ENCODE measurements around the gene TPH2.

The TPH2 gene

DNA sequence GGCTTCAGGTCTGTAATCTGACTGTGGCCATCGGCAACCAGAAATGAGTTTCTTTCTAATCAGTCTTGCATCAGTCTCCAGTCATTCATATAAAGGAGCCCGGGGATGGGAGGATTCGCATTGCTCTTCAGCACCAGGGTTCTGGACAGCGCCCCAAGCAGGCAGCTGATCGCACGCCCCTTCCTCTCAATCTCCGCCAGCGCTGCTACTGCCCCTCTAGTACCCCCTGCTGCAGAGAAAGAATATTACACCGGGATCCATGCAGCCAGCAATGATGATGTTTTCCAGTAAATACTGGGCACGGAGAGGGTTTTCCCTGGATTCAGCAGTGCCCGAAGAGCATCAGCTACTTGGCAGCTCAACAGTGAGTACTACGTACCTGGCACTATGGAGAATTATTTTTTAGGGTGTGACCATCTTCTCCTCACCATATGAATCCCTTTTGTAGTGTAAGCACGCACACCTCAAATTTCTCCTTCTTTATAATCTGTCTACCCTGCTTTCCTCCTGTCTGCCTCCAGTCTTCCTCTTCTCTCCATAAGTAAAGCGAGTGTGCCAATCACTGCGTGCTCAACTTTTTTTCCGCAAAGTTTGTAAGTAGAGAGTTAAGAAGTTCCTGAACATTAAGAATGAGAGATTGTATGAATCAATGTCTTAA lies at the start of gene TPH2:
TPH2 (plus strand) TSS at position 118 of the 658 bp plus-strand sequence; CDS start at position 260, 142 bp downstream.
- DNase-seq (ENCODE audit: low read depth), result no peak

DNA sequence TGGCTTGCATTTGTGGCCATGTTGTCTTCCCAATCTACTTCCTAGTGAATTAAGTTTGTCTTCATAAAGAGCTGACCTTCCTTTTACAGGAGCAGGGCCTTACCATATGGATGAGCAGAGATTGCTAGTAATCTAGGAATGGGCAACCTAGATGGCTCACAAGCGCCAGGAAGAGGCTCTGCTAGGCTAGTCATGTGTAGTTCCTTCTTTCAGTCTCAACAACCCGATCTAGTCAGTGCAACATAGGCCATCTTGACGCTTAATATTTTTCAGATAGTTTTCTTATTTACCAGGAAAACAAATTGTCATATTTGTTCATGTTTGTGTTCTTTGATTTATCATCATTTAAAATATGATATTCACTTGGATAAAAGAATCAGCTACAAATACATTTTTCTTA lies 48.2 kb upstream of the TPH2 start:
- no peak for DNase-seq (ENCODE audit: low read depth)

DNA sequence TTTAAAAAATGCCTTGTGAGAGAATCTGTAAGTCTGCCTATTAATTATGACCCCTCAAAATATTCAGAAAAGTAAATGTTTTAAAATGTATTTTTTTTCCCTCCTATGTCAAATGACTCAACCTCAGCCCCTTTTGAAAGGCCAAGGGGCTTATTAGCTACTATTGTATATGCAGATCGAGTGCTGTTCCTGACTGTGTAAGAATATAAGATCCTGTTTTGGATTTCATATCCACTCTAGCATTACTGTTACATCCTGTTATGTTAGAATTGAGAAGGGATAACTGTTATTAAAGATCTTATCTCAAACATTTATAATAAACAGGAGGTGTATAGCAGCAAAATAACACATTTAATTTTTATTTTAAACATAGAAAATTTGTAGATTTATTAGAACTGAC lies 46.6 kb upstream of the TPH2 start:
- no peak for DNase-seq (ENCODE audit: low read depth)

GRCh38 chr12:71896205-71896882 lies 42.3 kb upstream of the TPH2 start:
- DNase-seq (ENCODE audit: low read depth), result no peak

- DNase-seq (ENCODE audit: low read depth), result no peak
Observed at GRCh38 chr12:71900091-71900490, 38.6 kb upstream of the TPH2 start.

- DNase-seq (ENCODE audit: low read depth), result no peak
Observed at GRCh38 chr12:71904629-71905028, 34.0 kb upstream of the TPH2 start.

- no peak for DNase-seq (ENCODE audit: low read depth)
Observed at GRCh38 chr12:71935594-71935993, 3.1 kb upstream of the TPH2 start.

DNA sequence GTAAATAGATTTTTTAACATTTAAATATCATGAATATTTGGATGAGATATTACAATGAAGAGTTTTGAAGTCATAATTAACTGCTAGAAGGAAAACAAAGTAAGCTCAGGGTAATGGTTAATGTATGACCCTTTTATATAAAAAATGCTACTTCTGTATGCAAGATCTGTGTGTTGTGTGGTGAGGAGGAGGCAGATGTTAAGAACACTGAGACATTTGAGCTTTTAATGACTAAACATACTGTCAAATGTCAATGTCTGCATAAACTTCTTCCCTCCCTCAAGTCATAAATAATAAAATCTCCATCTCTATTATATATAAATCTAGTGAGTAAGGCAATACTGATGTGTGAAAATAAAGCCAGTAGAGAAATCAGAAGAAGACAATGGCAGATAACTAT lies 1.4 kb downstream of the TPH2 start:
- DNase-seq (ENCODE audit: low read depth), result no peak

GRCh38 chr12:71941174-71941573 lies 2.5 kb downstream of the TPH2 start:
- no peak for DNase-seq (ENCODE audit: low read depth)

DNA sequence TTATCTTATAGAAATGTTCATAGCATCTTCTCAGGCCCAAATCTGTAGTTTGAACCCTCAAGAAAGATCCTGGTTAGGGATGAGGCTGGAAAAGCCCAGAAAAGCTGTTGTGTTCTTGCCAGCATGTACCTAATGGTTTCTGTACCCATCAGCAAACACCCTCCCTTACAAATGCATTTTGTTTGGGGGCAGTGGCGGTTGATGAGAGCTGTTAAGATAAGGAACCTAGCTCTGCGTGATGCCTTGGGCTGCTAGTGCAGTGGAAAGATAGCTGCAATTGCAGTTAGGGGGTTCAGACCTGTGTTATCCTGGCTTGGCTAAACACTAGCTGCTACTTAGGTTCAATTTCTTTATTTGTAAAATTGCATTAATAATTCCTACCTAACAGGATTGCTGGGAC lies 3.6 kb downstream of the TPH2 start:
- no peak for DNase-seq (ENCODE audit: low read depth)

- no peak for DNase-seq (ENCODE audit: low read depth)
Observed at GRCh38 chr12:71942703-71943102, 4.1 kb downstream of the TPH2 start.

GRCh38 chr12:71945121-71945520 lies 6.5 kb downstream of the TPH2 start:
- DNase-seq (ENCODE audit: low read depth), result no peak

GRCh38 chr12:71945883-71946282 lies 7.2 kb downstream of the TPH2 start:
- DNase-seq (ENCODE audit: low read depth), result no peak

GRCh38 chr12:71947645-71948105 lies 9.0 kb downstream of the TPH2 start:
- no peak for DNase-seq (ENCODE audit: low read depth)

DNA sequence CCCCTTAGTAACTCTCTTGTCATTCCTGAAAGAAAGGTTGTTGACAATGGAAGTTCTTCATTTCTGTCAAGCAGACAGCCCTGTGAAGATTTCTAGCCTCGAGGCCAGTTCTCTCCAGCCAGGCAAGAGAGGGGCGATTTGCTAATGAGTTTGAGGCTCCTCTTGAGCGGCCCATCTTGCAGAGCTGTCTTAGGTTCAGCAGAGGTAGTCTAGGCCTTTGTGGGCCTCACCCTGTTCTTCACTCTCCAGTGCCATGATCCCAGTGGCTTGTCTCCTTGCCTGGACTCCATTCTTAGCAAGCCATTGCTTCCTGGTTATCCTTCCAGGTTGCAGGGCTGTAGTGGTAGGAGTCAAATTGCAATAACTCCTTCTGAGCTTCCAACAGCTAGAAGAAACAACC lies 9.7 kb downstream of the TPH2 start:
- no peak for DNase-seq (ENCODE audit: low read depth)

DNA sequence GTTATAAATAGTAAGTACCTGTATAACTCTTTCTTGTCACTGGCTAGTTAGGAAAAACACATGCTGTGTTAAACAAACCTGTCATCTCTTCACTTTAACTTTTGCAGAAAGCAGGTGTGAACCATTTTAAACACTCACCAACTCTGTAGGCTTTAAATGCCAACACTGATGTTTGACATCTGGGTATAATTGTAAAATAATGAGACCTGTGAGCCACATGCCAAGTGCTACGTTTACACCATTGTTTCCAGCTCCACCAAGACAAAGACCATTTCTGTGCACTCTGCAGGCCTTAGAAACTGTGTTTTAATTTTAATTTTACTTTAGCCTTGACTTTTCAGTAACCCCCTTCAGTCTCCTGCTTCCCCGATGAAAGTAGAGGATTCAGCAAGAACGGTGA lies 11.0 kb downstream of the TPH2 start:
- no peak for DNase-seq (ENCODE audit: low read depth)

DNA sequence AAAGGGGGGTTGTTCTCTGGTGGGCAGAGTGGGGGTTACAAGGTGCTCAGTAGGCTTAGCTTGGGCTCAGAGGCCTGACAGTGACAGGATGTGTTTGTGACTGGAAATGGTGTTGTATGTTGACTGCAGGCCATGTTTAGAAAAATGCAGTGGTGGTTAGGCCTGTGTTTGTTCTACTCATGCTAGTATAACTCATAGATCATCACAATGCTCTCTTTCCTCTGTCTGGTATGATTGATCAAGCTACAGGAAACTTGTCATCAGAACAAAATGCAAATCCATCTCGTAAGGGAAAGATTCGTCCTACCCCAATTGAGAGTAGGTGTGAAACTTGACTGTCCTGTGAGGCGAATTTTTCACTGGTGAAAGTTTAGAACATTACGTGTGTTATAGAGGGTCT lies 11.8 kb downstream of the TPH2 start:
- no peak for DNase-seq (ENCODE audit: low read depth)

GRCh38 chr12:71950819-71951218 lies 12.2 kb downstream of the TPH2 start:
- DNase-seq (ENCODE audit: low read depth), result no peak

DNA sequence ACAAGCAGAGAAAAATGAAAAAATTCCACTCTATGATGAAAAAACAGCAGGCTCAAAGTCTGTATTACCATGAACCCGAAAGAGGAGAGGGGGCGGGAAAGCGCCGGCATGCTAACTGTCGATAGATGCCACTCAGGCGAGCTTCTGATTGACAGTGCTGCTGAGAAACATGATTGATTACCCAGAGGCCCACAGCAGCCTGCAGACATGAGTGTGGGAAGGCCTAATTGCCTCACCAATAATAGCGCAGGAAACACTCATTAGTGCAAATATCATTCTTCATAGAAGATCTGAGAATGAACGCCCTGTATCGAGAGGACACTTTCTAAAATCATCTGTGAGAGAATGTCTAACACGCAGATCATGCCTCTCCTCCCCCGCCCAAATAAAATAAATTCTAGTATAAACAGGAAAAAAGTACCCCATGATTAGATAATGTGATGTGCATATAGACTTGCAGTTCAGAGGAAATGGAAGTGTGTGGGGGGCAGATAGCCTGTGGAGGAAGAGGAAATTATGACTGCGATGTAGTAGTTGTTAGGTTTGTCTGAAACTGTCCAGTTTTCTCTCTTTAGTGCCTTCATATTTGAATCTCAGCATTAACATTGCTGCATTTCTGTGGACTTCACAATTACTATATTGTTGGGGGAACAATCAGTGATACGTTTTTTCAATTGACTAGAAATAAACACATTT lies 15.6 kb downstream of the TPH2 start:
- no peak for DNase-seq (ENCODE audit: low read depth)

DNA sequence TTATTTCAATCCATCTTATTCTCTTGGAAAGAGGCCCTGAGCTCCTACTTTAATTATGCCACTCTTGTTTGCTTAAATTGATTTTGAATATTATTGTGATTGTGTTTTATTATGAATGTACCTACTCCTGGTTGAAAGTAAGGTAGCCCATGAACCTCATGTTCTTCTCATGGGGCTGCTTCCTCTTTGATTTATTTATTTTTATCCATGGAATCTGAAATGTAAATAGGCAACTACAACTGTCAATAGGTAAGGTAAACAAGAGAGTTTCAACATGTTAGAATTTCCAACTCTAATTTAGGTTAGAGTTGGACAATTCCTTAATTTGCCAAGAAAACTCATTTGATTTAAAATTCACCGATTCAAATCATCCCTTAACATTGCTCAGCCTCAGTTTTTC lies 16.2 kb downstream of the TPH2 start:
- DNase-seq (ENCODE audit: low read depth), result no peak

DNA sequence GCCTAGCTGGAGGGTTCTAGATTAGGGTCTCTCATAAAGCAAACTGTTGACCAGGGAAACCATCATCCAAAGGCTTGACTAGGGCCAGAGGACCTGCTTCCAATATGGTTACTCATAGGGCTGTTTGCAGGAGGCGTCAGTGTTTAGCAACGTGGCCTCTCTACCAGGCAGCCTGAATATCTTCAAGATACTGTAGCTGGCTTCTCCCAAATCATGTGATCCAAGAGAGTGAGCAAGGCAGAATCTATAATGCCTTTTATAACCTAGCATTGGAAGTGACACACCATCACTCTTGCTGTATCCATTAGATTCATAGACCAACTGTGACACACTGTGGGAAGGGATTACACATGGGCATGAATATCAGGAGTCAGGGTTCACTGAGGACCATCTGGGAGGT lies 17.3 kb downstream of the TPH2 start:
- no peak for DNase-seq (ENCODE audit: low read depth)

- DNase-seq (ENCODE audit: low read depth), result no peak
Observed at GRCh38 chr12:71958056-71958455, 19.4 kb downstream of the TPH2 start.

DNA sequence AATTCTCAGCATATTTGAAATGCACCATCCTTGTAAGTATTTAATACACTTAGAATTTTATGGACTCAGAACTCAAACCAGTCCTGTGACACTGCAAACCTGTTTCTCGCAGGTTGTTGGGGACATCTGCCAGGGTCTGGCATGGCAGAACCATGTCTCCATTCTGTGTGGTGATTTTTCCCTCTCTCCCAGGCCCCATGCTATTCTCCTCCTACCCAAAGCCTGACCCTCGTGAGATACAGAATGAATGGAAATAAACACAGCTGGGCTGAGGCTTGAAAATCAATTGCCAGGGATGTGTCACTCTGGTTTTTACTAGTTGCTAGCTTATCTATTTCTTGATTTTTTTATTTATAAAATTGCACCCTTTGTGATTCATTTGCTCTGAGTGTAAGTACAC lies 19.8 kb downstream of the TPH2 start:
- DNase-seq (ENCODE audit: low read depth), result no peak

All from stimulated activated CD8-positive, alpha-beta memory T cell treated with anti-CD3 and anti-CD28 coated beads, Interleukin-15, amount 100 ng/mL, for 24 hours (primary cell).